Osteoblast (primary cell): ENCODE measurements around the gene CLK3. TPM values are rescaled to one million over a fixed set of nuclear protein-coding genes. Genes with fewer than 3 reads are reported as not detected.

Experiments used
- DNase-seq: peaks from one replicate; pipeline ENCODE4 v3.0.0; 2011; ENCODE audit warnings: low spot score, mixed read lengths; ENCODE audit not compliant: insufficient read length; ENCODE audit errors: missing footprints
- H2AFZ ChIP-seq: 2 replicates; pipeline ENCODE4 v1.6.0; 2011; ENCODE audit warnings: mild to moderate bottlenecking, low read length
- H3K27ac ChIP-seq: 2 replicates; pipeline ENCODE4 v1.5.1; 2011; ENCODE audit warnings: mild to moderate bottlenecking, low read depth, low read length, moderate library complexity
- H3K27me3 ChIP-seq: 2 replicates; pipeline ENCODE4 v1.6.0; 2012; ENCODE audit warnings: mild to moderate bottlenecking, control low read depth, inconsistent platforms, low read length, moderate library complexity; ENCODE audit not compliant: insufficient read depth
- H3K36me3 ChIP-seq: 2 replicates; pipeline ENCODE4 v1.5.1; 2011; ENCODE audit warnings: mild to moderate bottlenecking, low read length, control low read depth, moderate library complexity; ENCODE audit not compliant: insufficient read depth
- H3K4me1 ChIP-seq: 2 replicates; pipeline ENCODE4 v1.5.1; 2011; ENCODE audit warnings: mild to moderate bottlenecking, low read length, control low read depth, moderate library complexity; ENCODE audit not compliant: insufficient read depth
- H3K4me2 ChIP-seq: 2 replicates; pipeline ENCODE4 v1.6.0; 2011; ENCODE audit warnings: mild to moderate bottlenecking, low read length; ENCODE audit not compliant: insufficient read depth
- H3K4me3 ChIP-seq: fragments of 200-600 bp; sonication (generic); 3 replicates; pipeline ENCODE4 v1.5.1; 2012; ENCODE audit warnings: mild to moderate bottlenecking, low read length, inconsistent platforms; ENCODE audit not compliant: insufficient read depth
- H3K79me2 ChIP-seq: 2 replicates; pipeline ENCODE4 v1.6.0; 2012; ENCODE audit warnings: mild to moderate bottlenecking, low read length, control low read depth, inconsistent platforms; ENCODE audit not compliant: insufficient read depth
- H3K9me3 ChIP-seq: 2 replicates; pipeline ENCODE4 v1.5.1; 2011; ENCODE audit warnings: low read depth, low read length, control low read depth
- H4K20me1 ChIP-seq: 2 replicates; pipeline ENCODE4 v1.6.0; 2012; ENCODE audit warnings: mild to moderate bottlenecking, low read length, control low read depth; ENCODE audit not compliant: insufficient read depth
- CTCF ChIP-seq: IDR thresholded peaks from 2 replicates; pipeline ENCODE4 v1.5.1; 2011; ENCODE audit warnings: mild to moderate bottlenecking, low read depth, low read length, moderate library complexity; ENCODE audit errors: extremely low read depth
- total RNA-seq: library from RNA; depleted of rRNA; stranded (reverse); fragments of >200 nt; gene quantifications from 2 replicates; pipeline ENCODE4 v1.2.3, GENCODE V29; 2012

CLK3 gene
- total RNA-seq, 1 donor = 47.0 TPM

- Histone ChIP-seq H3K79me2 (no peaks in the 10 kb centered on the region), H2AFZ (no peak overlapping the region), H3K36me3 (peaks cover 42% of the 10 kb centered on the region), H3K27me3 (no peaks in the 10 kb centered on the region), H3K4me1 (peaks cover 12% of the 10 kb centered on the region), H3K9me3 (no peaks in the 10 kb centered on the region), H3K27ac (no peak overlapping the region), H3K4me2 (no peak overlapping the region), H4K20me1 (no peaks in the 10 kb centered on the region), H3K4me3 (no peak overlapping the region)
- DNase-seq = no peak
- TF ChIP-seq CTCF = no peak
Observed at GRCh38 chr15:74589826-74590225, 25.8 kb upstream of the CLK3 start.

- H3K4me2 ChIP-seq = no peak overlapping the region
- no peaks in the 10 kb centered on the region for H4K20me1 ChIP-seq
- H2AFZ ChIP-seq = no peak overlapping the region
- DNase-seq = no peak
- peaks cover 37% of the 10 kb centered on the region for H3K36me3 ChIP-seq
- no peak overlapping the region for H3K4me3 ChIP-seq
- no peaks in the 10 kb centered on the region for H3K27me3 ChIP-seq
- H3K4me1 ChIP-seq = peaks cover 12% of the 10 kb centered on the region
- no peaks in the 10 kb centered on the region for H3K9me3 ChIP-seq
- H3K27ac ChIP-seq = no peak overlapping the region
- no peaks in the 10 kb centered on the region for H3K79me2 ChIP-seq
- no peak for TF ChIP-seq CTCF
Observed at GRCh38 chr15:74592222-74592621, 23.4 kb upstream of the CLK3 start.

GRCh38 chr15:74593122-74593521 is 22.5 kb upstream of the CLK3 start:
- peaks cover 37% of the 10 kb centered on the region for H3K36me3 ChIP-seq
- no peaks in the 10 kb centered on the region for H3K79me2 ChIP-seq
- no peak overlapping the region for H2AFZ ChIP-seq
- TF ChIP-seq CTCF = no peak
- no peak overlapping the region for H3K4me2 ChIP-seq
- DNase-seq = no peak
- H3K27me3 ChIP-seq = no peaks in the 10 kb centered on the region
- H3K9me3 ChIP-seq = no peaks in the 10 kb centered on the region
- H3K4me1 ChIP-seq = peaks cover 15% of the 10 kb centered on the region
- no peak overlapping the region for H3K27ac ChIP-seq
- no peak overlapping the region for H3K4me3 ChIP-seq
- H4K20me1 ChIP-seq = no peaks in the 10 kb centered on the region

- Histone ChIP-seq H3K27ac (no peak overlapping the region), H3K9me3 (no peaks in the 10 kb centered on the region), H3K4me3 (no peak overlapping the region), H3K4me2 (no peak overlapping the region), H4K20me1 (no peaks in the 10 kb centered on the region), H3K27me3 (no peaks in the 10 kb centered on the region), H2AFZ (no peak overlapping the region), H3K4me1 (peaks cover 13% of the 10 kb centered on the region), H3K36me3 (peaks cover 34% of the 10 kb centered on the region), H3K79me2 (peaks cover 10% of the 10 kb centered on the region)
- DNase-seq = no peak
- no peak for TF ChIP-seq CTCF
Observed at GRCh38 chr15:74594455-74594854, 21.2 kb upstream of the CLK3 start.
